ENCODE results near the gene RPL32. TPM values are rescaled to one million over a fixed set of nuclear protein-coding genes. Genes with fewer than 3 reads are reported as not detected.

RPL32 gene
- 602 and 1,420 TPM in 2 replicates for total RNA-seq

GRCh38 chr3:12841149-12841969 lies at the start of gene RPL32:
RPL32 (minus strand) TSS chr3:12841565; CDS start chr3:12840237, 1,328 bp downstream.

DNA sequence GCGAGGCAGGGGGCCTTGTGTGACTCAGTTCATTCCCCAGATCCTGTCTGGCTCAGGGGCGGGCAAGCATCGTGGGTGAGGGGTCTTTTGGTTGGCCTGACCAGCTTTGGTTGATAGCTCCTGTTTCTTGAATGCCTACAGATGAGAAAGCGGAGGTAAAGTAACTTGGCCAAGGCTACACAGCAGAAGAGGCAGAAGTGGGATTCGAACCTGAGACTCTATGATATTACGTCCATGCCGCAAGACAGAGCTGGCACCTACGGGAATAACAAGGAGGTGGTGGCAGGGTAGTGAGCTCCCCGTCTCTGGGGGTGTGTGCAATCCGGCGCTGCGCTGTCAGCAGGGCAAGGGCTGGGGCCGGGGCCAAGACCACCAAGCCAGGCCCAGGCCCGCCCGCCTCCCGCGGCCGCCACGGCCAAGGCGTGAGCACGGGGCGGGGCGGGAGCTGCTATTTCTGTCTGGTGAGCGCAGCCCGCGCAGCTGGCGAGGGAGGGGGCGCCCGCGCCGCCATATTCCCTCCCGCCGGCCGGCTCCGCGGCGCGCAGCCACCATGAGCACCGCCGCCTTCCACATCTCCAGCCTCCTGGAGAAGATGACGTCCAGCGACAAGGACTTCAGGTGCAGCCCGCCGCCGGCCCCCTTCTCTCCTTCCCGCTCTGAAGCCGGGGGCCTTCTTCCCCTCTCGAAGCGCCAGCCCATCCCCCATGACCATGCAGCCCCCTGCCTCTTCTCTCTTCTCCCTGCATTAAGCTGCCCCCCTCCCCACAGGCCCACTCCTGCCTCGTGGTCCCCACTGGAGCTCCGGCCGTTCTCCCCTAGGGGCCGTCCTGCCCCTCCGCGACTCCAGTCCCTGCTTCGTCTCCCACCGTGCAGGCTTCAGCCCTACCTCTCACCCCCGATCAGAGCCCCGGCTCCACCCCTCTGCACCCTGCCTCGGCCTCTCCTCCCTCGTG lies 44.9 kb downstream of the RPL32 start, which contains the start of gene CAND2:
Gene CAND2, plus strand, starts transcription at position 510 of the 953 bp plus-strand sequence. Its CDS starts 41 bp downstream, at position 551.

Other genes starting within 250 kb of the RPL32 start
- 71.8 and 84.7 TPM in 2 replicates for gene RAF1, start 177.4 kb downstream of the RPL32 start, total RNA-seq
- gene TMEM40, start 82.3 kb downstream of the RPL32 start, total RNA-seq, result 0.15 TPM in 1 of 2 replicates, not detected in the other
- 5.2 and 5.5 TPM in 2 replicates for gene CAND2, start 44.9 kb downstream of the RPL32 start, total RNA-seq
- 6.2 and 8.5 TPM in 2 replicates for gene IQSEC1, start 231.9 kb upstream of the RPL32 start, total RNA-seq